ENCODE results near the gene REG4.
"Not testable (repeated sequence)": the region's sequence is repeated elsewhere in the genome, so short reads cannot be mapped to it uniquely, and the experiment has no call there.

Gene REG4

DNA sequence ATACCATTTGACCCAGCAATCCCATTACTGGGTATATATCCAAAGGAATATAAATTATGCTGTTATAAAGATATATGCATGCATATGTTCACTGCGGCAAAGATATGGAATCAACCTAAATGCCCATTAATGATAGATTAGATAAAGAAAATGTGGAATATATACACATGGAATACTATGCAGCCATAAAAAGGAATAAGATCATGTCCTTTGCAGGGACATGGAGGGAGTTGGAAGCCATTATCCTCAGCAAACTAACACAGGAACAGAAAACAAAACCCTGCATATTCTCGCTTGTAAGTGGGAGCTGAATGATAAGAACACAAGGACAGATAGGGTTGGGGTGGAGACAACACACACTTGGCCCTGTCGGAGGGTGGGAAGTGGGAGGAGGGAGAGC, 19.8 kb upstream of the REG4 start:
- H3K9me3 ChIP-seq (ENCODE audit: control insufficient read depth in 2 of 2, low read length in 2 of 2): no peaks in the 10 kb centered on the region
- no peak overlapping the region for H3K27ac ChIP-seq (ENCODE audit: low read depth in 2 of 2, low read length in 2 of 2)
- no peaks in the 10 kb centered on the region for H3K36me3 ChIP-seq (ENCODE audit: control insufficient read depth in 2 of 2, insufficient read depth in 2 of 2, low read length in 2 of 2)
- no peaks in the 10 kb centered on the region for H3K4me1 ChIP-seq (ENCODE audit: control insufficient read depth in 2 of 2, insufficient read depth in 2 of 2, low read length in 2 of 2)
- no peak overlapping the region for H3K9ac ChIP-seq (ENCODE audit: low read depth in 1 of 2, low read length in 2 of 2)
- no peak overlapping the region for H3K4me3 ChIP-seq (ENCODE audit: low read length in 2 of 2)
- no peaks in the 10 kb centered on the region for H3K27me3 ChIP-seq (ENCODE audit: control insufficient read depth in 2 of 2, insufficient read depth in 2 of 2, low read length in 2 of 2)

DNA sequence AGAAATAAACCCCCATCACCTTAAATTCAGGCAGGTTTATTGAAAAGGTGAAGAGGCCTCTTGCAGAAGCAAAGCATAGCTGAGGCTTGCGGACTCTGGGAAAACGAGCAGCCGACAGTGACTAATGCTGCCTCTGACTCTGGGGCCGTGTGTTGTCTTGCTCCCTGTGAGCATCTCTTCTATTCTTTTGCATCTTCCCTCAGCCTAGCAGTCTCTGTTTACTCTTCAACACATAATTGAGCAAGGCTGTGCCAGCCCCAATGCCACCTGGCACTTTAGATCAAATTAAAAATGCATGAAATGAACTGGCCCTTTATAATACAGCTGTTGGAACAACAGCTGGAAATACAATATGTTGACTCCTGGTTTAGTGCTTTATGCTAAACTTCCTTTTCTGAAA, 18.4 kb upstream of the REG4 start:
- no peak overlapping the region for H3K4me3 ChIP-seq (ENCODE audit: low read length in 2 of 2)
- H3K4me1 ChIP-seq (ENCODE audit: control insufficient read depth in 2 of 2, insufficient read depth in 2 of 2, low read length in 2 of 2): no peaks in the 10 kb centered on the region
- no peaks in the 10 kb centered on the region for H3K27me3 ChIP-seq (ENCODE audit: control insufficient read depth in 2 of 2, insufficient read depth in 2 of 2, low read length in 2 of 2)
- H3K36me3 ChIP-seq (ENCODE audit: control insufficient read depth in 2 of 2, insufficient read depth in 2 of 2, low read length in 2 of 2): no peaks in the 10 kb centered on the region
- H3K27ac ChIP-seq (ENCODE audit: low read depth in 2 of 2, low read length in 2 of 2): no peak overlapping the region
- no peak overlapping the region for H3K9ac ChIP-seq (ENCODE audit: low read depth in 1 of 2, low read length in 2 of 2)
- no peaks in the 10 kb centered on the region for H3K9me3 ChIP-seq (ENCODE audit: control insufficient read depth in 2 of 2, low read length in 2 of 2)

DNA sequence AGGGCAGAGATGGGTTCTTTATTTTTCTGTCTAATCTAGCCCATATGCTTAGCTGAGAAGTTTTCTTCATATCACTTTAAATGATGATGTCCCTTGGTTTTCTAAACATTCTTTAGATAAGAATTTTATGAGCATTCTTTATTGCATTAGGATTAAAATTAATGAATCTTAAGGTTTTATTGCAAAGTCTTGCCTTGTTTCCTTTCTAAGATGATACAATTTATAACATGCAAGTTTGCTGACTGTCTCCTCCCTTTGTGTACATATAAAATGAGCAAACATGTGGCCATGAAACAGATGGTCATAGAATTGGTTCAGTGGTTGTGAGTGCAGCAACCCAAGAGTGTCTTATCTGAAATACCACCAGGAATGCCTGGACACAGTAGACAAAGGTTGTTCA, 17.7 kb upstream of the REG4 start:
- H3K27me3 ChIP-seq (ENCODE audit: control insufficient read depth in 2 of 2, insufficient read depth in 2 of 2, low read length in 2 of 2); H3K4me3 ChIP-seq (ENCODE audit: low read length in 2 of 2); H3K27ac ChIP-seq (ENCODE audit: low read depth in 2 of 2, low read length in 2 of 2); H3K36me3 ChIP-seq (ENCODE audit: control insufficient read depth in 2 of 2, insufficient read depth in 2 of 2, low read length in 2 of 2); H3K4me1 ChIP-seq (ENCODE audit: control insufficient read depth in 2 of 2, insufficient read depth in 2 of 2, low read length in 2 of 2); H3K9me3 ChIP-seq (ENCODE audit: control insufficient read depth in 2 of 2, low read length in 2 of 2); H3K9ac ChIP-seq (ENCODE audit: low read depth in 1 of 2, low read length in 2 of 2): not testable (repeated sequence)

DNA sequence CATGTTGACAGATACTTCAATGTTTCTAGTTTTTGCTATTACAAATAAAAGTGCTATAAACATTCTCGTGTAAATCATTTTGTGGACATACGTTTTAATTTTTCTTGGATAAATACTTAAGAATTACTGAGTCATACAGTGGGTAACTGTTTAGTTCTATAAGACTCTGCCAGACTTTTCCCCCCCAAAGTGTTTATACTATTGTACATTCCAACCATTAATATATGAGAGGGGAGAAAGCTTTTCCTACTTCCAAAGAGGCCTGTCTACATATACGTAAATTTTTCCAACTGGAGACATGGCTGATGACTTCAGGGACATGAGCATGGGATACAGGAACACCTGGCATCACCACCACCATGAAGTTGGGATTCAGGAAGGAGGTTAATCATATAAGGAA, 17.0 kb upstream of the REG4 start:
- Histone ChIP-seq H3K36me3 (ENCODE audit: control insufficient read depth in 2 of 2, insufficient read depth in 2 of 2, low read length in 2 of 2) (no peaks in the 10 kb centered on the region), H3K9me3 (ENCODE audit: control insufficient read depth in 2 of 2, low read length in 2 of 2) (no peaks in the 10 kb centered on the region), H3K4me3 (ENCODE audit: low read length in 2 of 2) (no peak overlapping the region), H3K4me1 (ENCODE audit: control insufficient read depth in 2 of 2, insufficient read depth in 2 of 2, low read length in 2 of 2) (no peaks in the 10 kb centered on the region), H3K9ac (ENCODE audit: low read depth in 1 of 2, low read length in 2 of 2) (no peak overlapping the region), H3K27ac (ENCODE audit: low read depth in 2 of 2, low read length in 2 of 2) (no peak overlapping the region), H3K27me3 (ENCODE audit: control insufficient read depth in 2 of 2, insufficient read depth in 2 of 2, low read length in 2 of 2) (no peaks in the 10 kb centered on the region)

DNA sequence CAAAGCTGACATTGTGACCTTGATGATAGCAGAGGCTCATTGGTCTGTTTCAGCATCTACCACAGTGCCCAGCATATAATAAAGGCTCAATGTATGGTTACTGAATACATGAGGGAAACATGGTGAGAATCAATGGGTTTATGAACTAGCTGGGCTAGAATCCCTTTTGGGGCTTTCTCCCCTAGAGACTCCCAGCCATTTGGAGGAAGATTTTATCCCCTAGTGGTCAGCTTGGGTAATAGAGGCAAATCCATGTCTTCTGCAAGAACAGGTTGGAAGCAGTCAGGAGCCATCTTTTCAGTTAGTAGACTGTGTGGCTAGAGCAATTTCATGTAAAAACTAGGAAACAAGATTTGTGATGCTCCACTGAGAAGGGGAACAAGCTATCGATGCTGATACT, 15.8 kb upstream of the REG4 start:
- H3K9ac ChIP-seq (ENCODE audit: low read depth in 1 of 2, low read length in 2 of 2): no peak overlapping the region
- no peak overlapping the region for H3K27ac ChIP-seq (ENCODE audit: low read depth in 2 of 2, low read length in 2 of 2)
- no peak overlapping the region for H3K4me3 ChIP-seq (ENCODE audit: low read length in 2 of 2)
- H3K4me1 ChIP-seq (ENCODE audit: control insufficient read depth in 2 of 2, insufficient read depth in 2 of 2, low read length in 2 of 2): no peaks in the 10 kb centered on the region
- no peaks in the 10 kb centered on the region for H3K36me3 ChIP-seq (ENCODE audit: control insufficient read depth in 2 of 2, insufficient read depth in 2 of 2, low read length in 2 of 2)
- H3K27me3 ChIP-seq (ENCODE audit: control insufficient read depth in 2 of 2, insufficient read depth in 2 of 2, low read length in 2 of 2): no peaks in the 10 kb centered on the region
- H3K9me3 ChIP-seq (ENCODE audit: control insufficient read depth in 2 of 2, low read length in 2 of 2): no peaks in the 10 kb centered on the region

DNA sequence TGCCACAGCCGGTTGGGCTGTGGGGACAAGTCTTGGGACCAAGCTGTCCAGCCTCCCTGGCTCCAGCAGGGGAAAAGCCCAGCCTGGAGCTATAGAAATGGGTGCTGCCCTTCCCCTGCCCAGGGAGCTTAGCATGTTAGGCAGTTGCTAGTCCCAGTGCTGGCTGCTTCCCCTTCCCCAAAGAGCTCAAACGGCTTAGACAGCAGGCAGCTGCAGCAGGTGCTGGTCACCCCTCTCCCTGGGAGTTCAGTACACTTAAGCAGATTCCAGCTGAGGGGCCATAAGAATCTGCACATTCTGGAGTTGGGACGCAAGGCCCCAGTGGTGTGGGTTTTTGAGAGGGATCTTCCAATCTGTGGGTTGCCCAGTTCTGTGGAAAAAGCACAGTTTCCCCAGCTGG, 11.1 kb upstream of the REG4 start:
- H3K27ac ChIP-seq (ENCODE audit: low read depth in 2 of 2, low read length in 2 of 2): no peak overlapping the region
- H3K27me3 ChIP-seq (ENCODE audit: control insufficient read depth in 2 of 2, insufficient read depth in 2 of 2, low read length in 2 of 2): no peaks in the 10 kb centered on the region
- H3K36me3 ChIP-seq (ENCODE audit: control insufficient read depth in 2 of 2, insufficient read depth in 2 of 2, low read length in 2 of 2): no peaks in the 10 kb centered on the region
- no peak overlapping the region for H3K4me3 ChIP-seq (ENCODE audit: low read length in 2 of 2)
- H3K9me3 ChIP-seq (ENCODE audit: control insufficient read depth in 2 of 2, low read length in 2 of 2): no peaks in the 10 kb centered on the region
- H3K4me1 ChIP-seq (ENCODE audit: control insufficient read depth in 2 of 2, insufficient read depth in 2 of 2, low read length in 2 of 2): peaks cover under 1 to 2% of the 10 kb centered on the region in 2 donors
- H3K9ac ChIP-seq (ENCODE audit: low read depth in 1 of 2, low read length in 2 of 2): no peak overlapping the region

DNA sequence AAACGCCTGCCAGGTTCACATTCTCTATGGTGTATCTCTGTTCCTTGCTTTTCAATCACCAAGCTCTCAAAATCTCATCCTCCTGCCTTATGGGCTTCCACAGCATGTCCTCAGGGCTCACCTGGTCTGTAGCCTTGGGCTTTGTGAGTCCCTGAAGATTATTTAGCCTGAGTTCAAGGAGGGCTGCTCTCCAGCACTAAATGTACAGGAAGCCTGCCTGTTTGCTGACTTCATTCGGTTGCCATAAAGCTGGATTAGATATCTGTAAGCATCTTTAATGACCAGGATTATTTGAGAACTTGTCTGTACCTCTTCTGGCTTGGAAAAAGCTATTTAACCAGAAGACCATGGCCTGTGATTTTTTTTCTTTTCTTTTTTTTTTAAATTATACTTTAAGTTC, 6.9 kb upstream of the REG4 start:
- Histone ChIP-seq H3K4me1 (ENCODE audit: control insufficient read depth in 2 of 2, insufficient read depth in 2 of 2, low read length in 2 of 2) (peaks cover 11 to 29% of the 10 kb centered on the region in 2 donors), H3K4me3 (ENCODE audit: low read length in 2 of 2) (no peak overlapping the region), H3K27ac (ENCODE audit: low read depth in 2 of 2, low read length in 2 of 2) (no peak overlapping the region), H3K9ac (ENCODE audit: low read depth in 1 of 2, low read length in 2 of 2) (no peak overlapping the region), H3K36me3 (ENCODE audit: control insufficient read depth in 2 of 2, insufficient read depth in 2 of 2, low read length in 2 of 2) (no peaks in the 10 kb centered on the region), H3K9me3 (ENCODE audit: control insufficient read depth in 2 of 2, low read length in 2 of 2) (no peaks in the 10 kb centered on the region), H3K27me3 (ENCODE audit: control insufficient read depth in 2 of 2, insufficient read depth in 2 of 2, low read length in 2 of 2) (no peaks in the 10 kb centered on the region)

DNA sequence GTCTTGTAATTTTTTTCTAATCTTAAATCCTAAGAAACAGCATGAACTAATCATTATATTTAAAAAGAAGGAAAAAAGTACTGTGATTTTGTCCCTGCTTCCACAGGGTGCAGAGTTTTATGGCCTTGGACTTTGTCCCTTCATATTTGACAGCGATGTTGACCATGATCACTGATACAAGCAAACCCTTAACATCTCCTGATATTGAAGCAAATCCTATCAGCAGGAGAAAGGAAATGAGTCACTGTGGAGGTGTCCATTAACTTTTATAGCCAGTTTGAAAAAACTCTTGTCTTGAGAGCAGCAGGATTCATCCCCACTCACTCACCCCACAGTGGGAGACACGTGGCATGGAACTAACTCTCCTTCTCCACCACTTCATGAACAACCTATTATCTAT, 5.1 kb upstream of the REG4 start:
- Histone ChIP-seq H3K27ac (ENCODE audit: low read depth in 2 of 2, low read length in 2 of 2) (peak overlapping the region; percentile 56 to 59), H3K27me3 (ENCODE audit: control insufficient read depth in 2 of 2, insufficient read depth in 2 of 2, low read length in 2 of 2) (no peaks in the 10 kb centered on the region), H3K9me3 (ENCODE audit: control insufficient read depth in 2 of 2, low read length in 2 of 2) (no peaks in the 10 kb centered on the region), H3K4me3 (ENCODE audit: low read length in 2 of 2) (peak overlapping the region in 1 of 2 donors; percentile 34), H3K4me1 (ENCODE audit: control insufficient read depth in 2 of 2, insufficient read depth in 2 of 2, low read length in 2 of 2) (peaks cover 11 to 35% of the 10 kb centered on the region in 2 donors), H3K36me3 (ENCODE audit: control insufficient read depth in 2 of 2, insufficient read depth in 2 of 2, low read length in 2 of 2) (no peaks in the 10 kb centered on the region), H3K9ac (ENCODE audit: low read depth in 1 of 2, low read length in 2 of 2) (peak overlapping the region in 1 of 2 donors; percentile 21)

DNA sequence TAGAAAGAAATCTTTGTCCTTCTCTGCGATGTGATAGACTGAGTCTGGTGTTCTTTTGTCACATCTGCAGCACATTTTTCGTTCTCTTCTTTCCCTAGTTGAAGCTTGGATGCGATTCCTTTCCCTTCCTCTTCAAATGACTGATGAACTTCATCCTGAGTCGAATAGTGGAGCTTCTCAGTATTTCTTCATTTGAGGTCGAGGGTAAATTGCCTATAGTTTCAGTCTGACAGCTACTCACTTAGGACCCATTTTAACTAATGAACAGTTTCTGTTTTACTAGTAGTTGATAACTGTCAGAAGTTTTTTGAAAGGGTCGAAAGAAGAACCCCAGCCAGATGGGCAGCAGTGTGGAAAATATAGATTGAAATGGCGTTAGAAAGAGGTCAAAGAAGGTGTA, 4.7 kb upstream of the REG4 start:
- H3K9ac ChIP-seq (ENCODE audit: low read depth in 1 of 2, low read length in 2 of 2): peak overlapping the region in 1 of 2 donors; percentile 21
- no peaks in the 10 kb centered on the region for H3K27me3 ChIP-seq (ENCODE audit: control insufficient read depth in 2 of 2, insufficient read depth in 2 of 2, low read length in 2 of 2)
- H3K36me3 ChIP-seq (ENCODE audit: control insufficient read depth in 2 of 2, insufficient read depth in 2 of 2, low read length in 2 of 2): no peaks in the 10 kb centered on the region
- H3K4me3 ChIP-seq (ENCODE audit: low read length in 2 of 2): peak overlapping the region in 1 of 2 donors; percentile 23
- H3K9me3 ChIP-seq (ENCODE audit: control insufficient read depth in 2 of 2, low read length in 2 of 2): no peaks in the 10 kb centered on the region
- peak overlapping the region; percentile 52 to 56 for H3K27ac ChIP-seq (ENCODE audit: low read depth in 2 of 2, low read length in 2 of 2)
- peaks cover 13 to 39% of the 10 kb centered on the region in 2 donors for H3K4me1 ChIP-seq (ENCODE audit: control insufficient read depth in 2 of 2, insufficient read depth in 2 of 2, low read length in 2 of 2)

DNA sequence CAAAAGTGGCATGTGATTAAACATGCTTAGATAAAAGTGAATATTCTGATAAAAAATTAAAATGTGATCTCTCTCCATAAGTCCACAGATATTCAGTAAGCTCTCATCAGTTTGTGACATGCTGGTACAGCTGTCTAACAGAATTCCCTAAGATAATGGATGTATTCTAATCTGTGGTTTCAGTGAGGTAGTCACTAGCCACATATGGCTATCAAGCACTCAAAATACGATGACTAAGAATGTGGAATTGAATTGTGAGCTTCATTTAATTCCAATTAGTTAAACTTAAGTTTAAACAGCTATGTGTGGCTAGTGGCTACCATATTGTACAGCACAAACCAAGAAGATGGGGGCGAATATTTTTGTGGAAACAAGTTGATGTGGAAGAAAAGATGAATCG, 4.1 kb upstream of the REG4 start:
- peaks cover 15 to 39% of the 10 kb centered on the region in 2 donors for H3K4me1 ChIP-seq (ENCODE audit: control insufficient read depth in 2 of 2, insufficient read depth in 2 of 2, low read length in 2 of 2)
- no peak overlapping the region for H3K4me3 ChIP-seq (ENCODE audit: low read length in 2 of 2)
- H3K9me3 ChIP-seq (ENCODE audit: control insufficient read depth in 2 of 2, low read length in 2 of 2): no peaks in the 10 kb centered on the region
- H3K9ac ChIP-seq (ENCODE audit: low read depth in 1 of 2, low read length in 2 of 2): no peak overlapping the region
- H3K27me3 ChIP-seq (ENCODE audit: control insufficient read depth in 2 of 2, insufficient read depth in 2 of 2, low read length in 2 of 2): no peaks in the 10 kb centered on the region
- H3K36me3 ChIP-seq (ENCODE audit: control insufficient read depth in 2 of 2, insufficient read depth in 2 of 2, low read length in 2 of 2): no peaks in the 10 kb centered on the region
- H3K27ac ChIP-seq (ENCODE audit: low read depth in 2 of 2, low read length in 2 of 2): peak overlapping the region; percentile 52 to 56

DNA sequence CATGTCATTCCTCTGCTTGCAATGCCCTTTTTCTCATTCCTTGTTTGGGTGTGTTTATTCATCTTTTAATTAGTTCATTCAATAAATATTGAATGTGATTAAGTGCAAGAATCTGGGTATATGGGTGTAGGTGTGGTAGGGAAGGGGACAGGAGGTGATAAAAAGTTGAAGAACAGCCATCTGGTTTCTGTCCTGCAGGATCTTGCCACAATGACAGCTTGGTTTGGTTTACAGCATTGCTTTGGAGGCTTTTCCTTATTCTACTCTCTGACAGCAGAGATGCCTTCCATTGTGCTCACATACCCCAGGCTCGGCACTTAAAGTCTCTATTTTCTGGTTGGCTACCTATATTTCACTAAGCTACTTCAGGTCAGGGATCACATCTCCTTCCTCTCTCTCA, 3.0 kb upstream of the REG4 start:
- H3K27me3 ChIP-seq (ENCODE audit: control insufficient read depth in 2 of 2, insufficient read depth in 2 of 2, low read length in 2 of 2): no peaks in the 10 kb centered on the region
- peaks cover 15 to 39% of the 10 kb centered on the region in 2 donors for H3K4me1 ChIP-seq (ENCODE audit: control insufficient read depth in 2 of 2, insufficient read depth in 2 of 2, low read length in 2 of 2)
- H3K36me3 ChIP-seq (ENCODE audit: control insufficient read depth in 2 of 2, insufficient read depth in 2 of 2, low read length in 2 of 2): no peaks in the 10 kb centered on the region

More for the DNA sequence above, 3.0 kb upstream of the REG4 start:
- Histone ChIP-seq H3K27ac (ENCODE audit: low read depth in 2 of 2, low read length in 2 of 2) (no peak overlapping the region), H3K9ac (ENCODE audit: low read depth in 1 of 2, low read length in 2 of 2) (no peak overlapping the region), H3K4me3 (ENCODE audit: low read length in 2 of 2) (no peak overlapping the region), H3K9me3 (ENCODE audit: control insufficient read depth in 2 of 2, low read length in 2 of 2) (no peaks in the 10 kb centered on the region)
